Gastrocnemius medialis (tissue), 4 donors: ENCODE data around the gene CEP78. TPM values are rescaled to one million over a fixed set of nuclear protein-coding genes. Genes with fewer than 3 reads are reported as not detected.
A peak's percentile ranks its signal among the peaks of the same experiment; 100 is the strongest.

Experiments
- ATAC-seq, 2 donors: fragments of 150-250 bp; one replicate each; pipeline ENCODE4 v1.9.1; 2016
- DNase-seq, 2 donors: peaks; one replicate each; pipeline ENCODE4 v3.0.0-alpha.2; 2019
- H3K27ac ChIP-seq, 4 donors: fragments of 200-600 bp; sonication (generic); 1 replicate in 1 of 4; 2 replicates in 3 of 4; pipeline ENCODE4 v1.5.1; 2016 to 2018; ENCODE audit warnings: mild to moderate bottlenecking in 2 of 4, moderate library complexity in 1 of 4
- H3K27me3 ChIP-seq, 3 donors: fragments of 200-600 bp; sonication (generic) in 2 of 3; 1 replicate in 1 of 3; 2 replicates in 2 of 3; pipeline versions ENCODE4 v1.5.1 to v1.6.0; 2016 to 2019; ENCODE audit warnings: mild to moderate bottlenecking in 1 of 3, moderate library complexity in 1 of 3
- H3K36me3 ChIP-seq, 2 donors: fragments of 200-600 bp; sonication (generic) in 1 of 2; one replicate each; pipeline ENCODE4 v1.5.1; 2017 to 2018
- H3K4me1 ChIP-seq, 2 donors: fragments of 200-600 bp; sonication (generic) in 1 of 2; one replicate each; pipeline ENCODE4 v1.5.1; 2016 to 2017; ENCODE audit warnings: mild to moderate bottlenecking in 2 of 2
- H3K4me3 ChIP-seq, 4 donors: fragments of 200-600 bp; sonication (generic) in 3 of 4; 1 replicate in 1 of 4; 2 replicates in 3 of 4; pipeline ENCODE4 v1.5.1; 2016 to 2019; ENCODE audit warnings: mild to moderate bottlenecking in 2 of 4
- H3K9me3 ChIP-seq, 3 donors: fragments of 200-600 bp; sonication (generic) in 2 of 3; 1 replicate in 1 of 3; 2 replicates in 2 of 3; pipeline ENCODE4 v1.5.1; 2016 to 2019
- POLR2A ChIP-seq, 2 donors: fragments of 450-650 bp; IDR thresholded peaks; one replicate each; pipeline ENCODE4 v1.6.1; 2017; ENCODE audit warnings: antibody characterized with exemption in 2 of 2, mild to moderate bottlenecking in 2 of 2, moderate library complexity in 2 of 2
- in situ Hi-C, 4 donors: fragments of 200-750 bp; cut with MboI; loops; one replicate each; pipeline versions ENCODE4 v1.15.0 to v1.8.0; 2017; ENCODE audit warnings: low sequenced_read_pairs in 4 of 4
- intact Hi-C: fragments of 100-400 bp; cut with DNase I; formaldehyde crosslinking; loops from one replicate; pipeline ENCODE4 v1.15.1; 2023; ENCODE audit warnings: low total_unique reads
- total RNA-seq, 4 donors: library from RNA; depleted of rRNA; stranded (reverse); fragments of >200 nt; gene quantifications; one replicate each; pipeline versions ENCODE4 v1.1.0 to v1.2.3, GENCODE V29; 2016
- TF ChIP-seq, protein P1 (sequence below), 5 experiments: fragments of 450-650 bp in 3 of 5; fragments of 200-600 bp in 2 of 5; sonication (generic) in 2 of 5; IDR thresholded peaks in 4 of 5; conservative IDR thresholded peaks in 1 of 5; 1 replicate in 4 of 5; 2 replicates in 1 of 5; pipeline ENCODE4 v1.5.1; 2016 to 2019; ENCODE audit warnings: antibody characterized with exemption in 5 of 5, mild to moderate bottlenecking in 3 of 5, moderate library complexity in 3 of 5

The CEP78 gene
- total RNA-seq, 4 donors from 2014 or later = 2.1 to 2.8 (median 2.5) TPM

DNA sequence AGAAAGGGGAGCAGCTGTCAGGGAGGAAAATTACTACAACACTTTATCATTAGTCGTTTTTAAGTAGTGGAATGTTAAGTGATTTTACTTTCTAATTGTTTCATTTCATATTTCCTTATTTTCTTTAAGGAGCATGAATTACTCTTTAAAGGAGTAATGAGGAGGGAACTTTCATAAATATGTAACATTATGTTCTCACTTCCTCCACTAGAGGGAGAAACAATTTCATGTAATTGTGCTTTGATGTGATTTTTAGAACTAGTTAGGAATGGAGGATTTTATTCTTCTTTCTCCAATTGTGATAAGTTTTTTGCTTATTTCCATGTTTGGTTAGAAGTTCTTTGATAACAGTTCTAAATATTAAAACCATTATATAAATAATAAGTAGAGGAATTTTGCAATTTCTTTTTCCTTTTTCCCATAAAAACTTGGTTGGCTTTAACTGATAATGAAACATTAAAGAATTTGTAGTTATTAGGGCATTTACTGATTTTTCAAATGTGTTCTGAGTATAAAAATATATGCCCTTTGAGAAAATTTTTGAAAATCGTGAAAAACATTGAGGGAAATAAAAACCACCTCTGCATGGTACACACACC, 25.6 kb downstream of the CEP78 start:
- no peak for ATAC-seq
- Histone ChIP-seq H3K9me3 (no peaks in the 10 kb centered on the region), H3K4me1 (no peaks in the 10 kb centered on the region), H3K27ac (no peak overlapping the region), H3K27me3 (no peaks in the 10 kb centered on the region), H3K4me3 (no peak overlapping the region), H3K36me3 (peaks cover 0 to 8% of the 10 kb centered on the region in 2 donors)
- in situ Hi-C loops (loop anchor here in 1 of 4 donors (5.0 kb wide), 1 partner anchor 106 kb away; no protein-coding TSS in a partner anchor), intact Hi-C loops (loop anchor here (5.0 kb wide), 1 partner anchor 106 kb away; no protein-coding TSS in a partner anchor)
- DNase-seq = no peak
- TF ChIP-seq, protein P1, sequence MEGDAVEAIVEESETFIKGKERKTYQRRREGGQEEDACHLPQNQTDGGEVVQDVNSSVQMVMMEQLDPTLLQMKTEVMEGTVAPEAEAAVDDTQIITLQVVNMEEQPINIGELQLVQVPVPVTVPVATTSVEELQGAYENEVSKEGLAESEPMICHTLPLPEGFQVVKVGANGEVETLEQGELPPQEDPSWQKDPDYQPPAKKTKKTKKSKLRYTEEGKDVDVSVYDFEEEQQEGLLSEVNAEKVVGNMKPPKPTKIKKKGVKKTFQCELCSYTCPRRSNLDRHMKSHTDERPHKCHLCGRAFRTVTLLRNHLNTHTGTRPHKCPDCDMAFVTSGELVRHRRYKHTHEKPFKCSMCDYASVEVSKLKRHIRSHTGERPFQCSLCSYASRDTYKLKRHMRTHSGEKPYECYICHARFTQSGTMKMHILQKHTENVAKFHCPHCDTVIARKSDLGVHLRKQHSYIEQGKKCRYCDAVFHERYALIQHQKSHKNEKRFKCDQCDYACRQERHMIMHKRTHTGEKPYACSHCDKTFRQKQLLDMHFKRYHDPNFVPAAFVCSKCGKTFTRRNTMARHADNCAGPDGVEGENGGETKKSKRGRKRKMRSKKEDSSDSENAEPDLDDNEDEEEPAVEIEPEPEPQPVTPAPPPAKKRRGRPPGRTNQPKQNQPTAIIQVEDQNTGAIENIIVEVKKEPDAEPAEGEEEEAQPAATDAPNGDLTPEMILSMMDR (IDR thresholded peaks at IDR 0.05 in 4 of 5, conservative IDR thresholded peaks at IDR 0.05 in 1 of 5) = peak in 4 of 5 experiments; percentile 22 to 56 (median 36)
- no peak for TF ChIP-seq POLR2A (IDR thresholded peaks at IDR 0.05)

DNA sequence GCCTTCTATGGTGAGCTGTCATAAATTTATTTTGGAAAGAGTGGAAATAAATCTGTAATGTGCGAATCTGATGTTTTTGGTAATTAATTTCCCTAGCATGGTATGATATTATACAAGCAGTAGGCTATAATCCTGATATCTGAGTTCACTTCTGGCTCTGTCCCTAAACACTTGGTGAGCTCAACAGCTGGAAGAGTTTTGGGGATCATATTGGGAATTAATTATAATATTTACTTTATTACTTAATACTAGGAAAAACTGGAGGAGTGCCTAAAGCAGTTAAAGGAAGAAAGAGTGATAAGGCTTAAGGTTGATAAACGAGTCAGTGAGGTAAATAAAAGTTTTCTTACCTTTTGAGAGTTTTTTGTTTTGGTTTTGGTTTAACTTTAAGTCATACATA, 26.8 kb downstream of the CEP78 start:
- H3K36me3 ChIP-seq = peaks cover 0 to 18% of the 10 kb centered on the region in 2 donors
- no peaks in the 10 kb centered on the region for H3K27me3 ChIP-seq
- intact Hi-C loops (loop anchor here (5.0 kb wide), 1 partner anchor 105 kb away; no protein-coding TSS in a partner anchor), in situ Hi-C loops (loop anchor here in 1 of 4 donors (5.0 kb wide), 1 partner anchor 105 kb away; no protein-coding TSS in a partner anchor)
- DNase-seq (no peak), ATAC-seq (no peak)
- no peaks in the 10 kb centered on the region for H3K9me3 ChIP-seq
- no peak overlapping the region for H3K4me3 ChIP-seq
- TF ChIP-seq, protein P1 (IDR thresholded peaks at IDR 0.05 in 4 of 5, conservative IDR thresholded peaks at IDR 0.05 in 1 of 5) = no peak
- no peak for TF ChIP-seq POLR2A (IDR thresholded peaks at IDR 0.05)
- no peaks in the 10 kb centered on the region for H3K4me1 ChIP-seq
- H3K27ac ChIP-seq = no peak overlapping the region

DNA sequence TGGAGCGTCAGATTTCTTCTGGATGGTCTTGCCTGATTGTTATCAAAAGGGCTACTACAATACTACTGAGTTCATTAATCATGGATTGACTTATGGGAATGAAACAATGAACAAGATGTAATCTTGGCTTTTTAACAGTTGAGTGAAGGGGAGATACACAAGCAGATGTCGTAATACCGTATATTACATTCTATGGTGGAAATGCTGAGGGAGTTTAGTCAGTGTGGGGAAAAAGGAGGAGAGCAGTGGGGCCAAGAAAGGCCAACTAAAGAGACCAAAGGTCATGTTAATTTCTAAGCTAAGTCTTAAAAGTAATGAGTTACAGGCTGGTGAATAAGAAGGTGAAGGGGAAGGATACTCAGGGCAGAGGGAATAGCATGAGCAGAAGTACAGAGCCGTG, 32.0 kb downstream of the CEP78 start:
- Histone ChIP-seq H3K4me1 (no peaks in the 10 kb centered on the region), H3K36me3 (peaks cover 0 to 35% of the 10 kb centered on the region in 2 donors), H3K27me3 (no peaks in the 10 kb centered on the region), H3K4me3 (no peak overlapping the region), H3K27ac (no peak overlapping the region), H3K9me3 (no peaks in the 10 kb centered on the region)
- no peak for DNase-seq
- ATAC-seq = no peak
- TF ChIP-seq, protein P1 (IDR thresholded peaks at IDR 0.05 in 4 of 5, conservative IDR thresholded peaks at IDR 0.05 in 1 of 5) = no peak
- no peak for TF ChIP-seq POLR2A (IDR thresholded peaks at IDR 0.05)
- intact Hi-C loops (no loop called here), in situ Hi-C loops (no loop called here)

DNA sequence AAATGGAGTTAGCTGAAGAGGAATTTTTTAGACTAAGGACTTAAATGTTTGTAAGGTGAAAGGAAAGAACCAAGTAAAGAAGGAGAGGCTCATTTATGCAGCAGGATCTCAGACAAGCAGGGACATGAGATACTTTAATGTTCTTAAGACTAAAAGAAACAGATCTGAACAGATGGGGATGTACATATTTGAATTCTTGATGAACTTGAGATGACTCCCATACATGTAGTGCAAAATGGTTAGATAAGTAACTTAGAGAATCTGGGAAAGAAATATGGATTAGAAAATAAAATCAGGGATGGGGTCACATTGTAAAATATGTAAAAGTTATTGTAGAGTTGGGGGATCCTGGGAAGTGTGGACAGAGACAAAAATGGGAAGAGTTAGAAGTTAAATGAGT, 33.9 kb downstream of the CEP78 start:
- Histone ChIP-seq H3K9me3 (no peaks in the 10 kb centered on the region), H3K27ac (no peak overlapping the region), H3K4me3 (no peak overlapping the region), H3K27me3 (no peaks in the 10 kb centered on the region), H3K4me1 (no peaks in the 10 kb centered on the region), H3K36me3 (peaks cover 0 to 35% of the 10 kb centered on the region in 2 donors)
- ATAC-seq (no peak), DNase-seq (no peak)
- in situ Hi-C loops (no loop called here), intact Hi-C loops (no loop called here)
- TF ChIP-seq, protein P1 (IDR thresholded peaks at IDR 0.05 in 4 of 5, conservative IDR thresholded peaks at IDR 0.05 in 1 of 5) = no peak
- no peak for TF ChIP-seq POLR2A (IDR thresholded peaks at IDR 0.05)
